ENCODE results near the gene PRMT3.
"Not testable (repeated sequence)": the region's sequence is repeated elsewhere in the genome, so short reads cannot be mapped to it uniquely, and the experiment has no call there.

Gene PRMT3

GRCh38 chr11:20555783-20556182, 168.3 kb downstream of the PRMT3 start:
- H3K27ac Mint-ChIP-seq, result no peak overlapping the region
- peaks cover 8% of the 10 kb centered on the region for H3K9me3 Mint-ChIP-seq
- H3K4me3 Mint-ChIP-seq, result no peak overlapping the region
- no peaks in the 10 kb centered on the region for H3K4me1 Mint-ChIP-seq
- peaks cover 4% of the 10 kb centered on the region for H3K27me3 Mint-ChIP-seq (ENCODE audit: low read depth)
- H3K36me3 Mint-ChIP-seq (ENCODE audit: low read depth), result no peaks in the 10 kb centered on the region
- no peak for TF ChIP-seq CTCF (IDR thresholded peaks at IDR 0.05; ENCODE audit: unreplicated experiment in 3 of 3)

- not testable (repeated sequence) for H3K27ac Mint-ChIP-seq; H3K4me3 Mint-ChIP-seq; H3K36me3 Mint-ChIP-seq (ENCODE audit: low read depth); H3K9me3 Mint-ChIP-seq; H3K27me3 Mint-ChIP-seq (ENCODE audit: low read depth); H3K4me1 Mint-ChIP-seq
These were observed 168.9 kb downstream of the PRMT3 start for GRCh38 chr11:20556396-20556795.

GRCh38 chr11:20558741-20559140, 171.2 kb downstream of the PRMT3 start:
- Mint-ChIP-seq H3K27ac (no peak overlapping the region), H3K4me3 (no peak overlapping the region), H3K9me3 (peaks cover 6% of the 10 kb centered on the region), H3K27me3 (ENCODE audit: low read depth) (no peaks in the 10 kb centered on the region), H3K36me3 (ENCODE audit: low read depth) (no peaks in the 10 kb centered on the region), H3K4me1 (no peaks in the 10 kb centered on the region)
- no peak for TF ChIP-seq CTCF (IDR thresholded peaks at IDR 0.05; ENCODE audit: unreplicated experiment in 3 of 3)

Data from nephron (organoid).